ENCODE results near the gene MAP6.

The MAP6 gene

GRCh38 chr11:75553889-75554257, 115.0 kb downstream of the MAP6 start:
- Histone ChIP-seq H3K9me2 (ENCODE audit: low read depth, low read length) (no peaks in the 10 kb centered on the region), H3K36me3 (ENCODE audit: insufficient read depth, low read length) (no peaks in the 10 kb centered on the region), H3K79me2 (ENCODE audit: insufficient read depth, low read length) (no peaks in the 10 kb centered on the region), H3F3A (ENCODE audit: insufficient read depth, low read length) (no peaks in the 10 kb centered on the region), H3K4me1 (ENCODE audit: insufficient read depth, low read length, severe bottlenecking) (no peaks in the 10 kb centered on the region), H3K27me3 (ENCODE audit: insufficient read depth, low read length) (peaks cover 5% of the 10 kb centered on the region; the same call in 1 of the 2 replicates), H3K4me2 (ENCODE audit: low read length) (no peak overlapping the region), H2AFZ (ENCODE audit: low read length) (no peak overlapping the region), H4K20me1 (ENCODE audit: insufficient read depth, low read length) (no peaks in the 10 kb centered on the region), H3K4me3 (ENCODE audit: low read depth, low read length, poor library complexity, severe bottlenecking) (no peak overlapping the region), H3K27ac (ENCODE audit: low read depth, low read length, poor library complexity, severe bottlenecking) (no peak overlapping the region), H3K9me3 (ENCODE audit: low read length) (no peaks in the 10 kb centered on the region), H3K9ac (ENCODE audit: low read length) (no peak overlapping the region)
- TF ChIP-seq CTCF (IDR thresholded peaks at IDR 0.05; ENCODE audit: low read length): no peak
- no peak for TF ChIP-seq EZH2 (IDR thresholded peaks at IDR 0.05; ENCODE audit: borderline replicate concordance, low read length)

GRCh38 chr11:75553182-75553581, 115.7 kb downstream of the MAP6 start:
- H3K9ac ChIP-seq (ENCODE audit: low read length): no peak overlapping the region
- no peaks in the 10 kb centered on the region for H3K4me1 ChIP-seq (ENCODE audit: insufficient read depth, low read length, severe bottlenecking)
- no peak overlapping the region for H3K4me2 ChIP-seq (ENCODE audit: low read length)
- TF ChIP-seq CTCF (IDR thresholded peaks at IDR 0.05; ENCODE audit: low read length) (no peak), EZH2 (IDR thresholded peaks at IDR 0.05; ENCODE audit: borderline replicate concordance, low read length) (no peak)
- no peaks in the 10 kb centered on the region for H3K9me3 ChIP-seq (ENCODE audit: low read length)
- no peaks in the 10 kb centered on the region for H3K9me2 ChIP-seq (ENCODE audit: low read depth, low read length)
- H3K27me3 ChIP-seq (ENCODE audit: insufficient read depth, low read length): peaks cover 9% of the 10 kb centered on the region; the same call in 1 of the 2 replicates
- H3K27ac ChIP-seq (ENCODE audit: low read depth, low read length, poor library complexity, severe bottlenecking): no peak overlapping the region
- no peaks in the 10 kb centered on the region for H3K36me3 ChIP-seq (ENCODE audit: insufficient read depth, low read length)
- no peaks in the 10 kb centered on the region for H3F3A ChIP-seq (ENCODE audit: insufficient read depth, low read length)
- no peak overlapping the region for H3K4me3 ChIP-seq (ENCODE audit: low read depth, low read length, poor library complexity, severe bottlenecking)
- no peaks in the 10 kb centered on the region for H3K79me2 ChIP-seq (ENCODE audit: insufficient read depth, low read length)
- H4K20me1 ChIP-seq (ENCODE audit: insufficient read depth, low read length): no peaks in the 10 kb centered on the region
- H2AFZ ChIP-seq (ENCODE audit: low read length): no peak overlapping the region

GRCh38 chr11:75549370-75549958, 119.4 kb downstream of the MAP6 start:
- Histone ChIP-seq H3K4me1 (ENCODE audit: insufficient read depth, low read length, severe bottlenecking) (no peaks in the 10 kb centered on the region), H3K9me3 (ENCODE audit: low read length) (no peaks in the 10 kb centered on the region), H3F3A (ENCODE audit: insufficient read depth, low read length) (no peaks in the 10 kb centered on the region), H3K79me2 (ENCODE audit: insufficient read depth, low read length) (no peaks in the 10 kb centered on the region), H3K27me3 (ENCODE audit: insufficient read depth, low read length) (peaks cover 9% of the 10 kb centered on the region; the same call in 1 of the 2 replicates), H4K20me1 (ENCODE audit: insufficient read depth, low read length) (no peaks in the 10 kb centered on the region), H3K4me2 (ENCODE audit: low read length) (no peak overlapping the region), H3K4me3 (ENCODE audit: low read depth, low read length, poor library complexity, severe bottlenecking) (no peak overlapping the region), H2AFZ (ENCODE audit: low read length) (no peak overlapping the region), H3K9ac (ENCODE audit: low read length) (no peak overlapping the region), H3K9me2 (ENCODE audit: low read depth, low read length) (no peaks in the 10 kb centered on the region), H3K36me3 (ENCODE audit: insufficient read depth, low read length) (no peaks in the 10 kb centered on the region), H3K27ac (ENCODE audit: low read depth, low read length, poor library complexity, severe bottlenecking) (no peak overlapping the region)
- TF ChIP-seq EZH2 (IDR thresholded peaks at IDR 0.05; ENCODE audit: borderline replicate concordance, low read length) (no peak), CTCF (IDR thresholded peaks at IDR 0.05; ENCODE audit: low read length) (no peak)

Measured in OCI-LY1 (cell line).